ENCODE results near the gene SLFN13.

- TF ChIP-seq CTCF (conservative IDR thresholded peaks at IDR 0.05 in 1 of 2, IDR thresholded peaks at IDR 0.05 in 1 of 2; ENCODE audit: low read depth in 1 of 2, low read length in 2 of 2) (no peak), EZH2 (IDR thresholded peaks at IDR 0.05; ENCODE audit: low read length, missing control alignments) (no peak)
Measured at GRCh38 chr17:35428229-35428628, 20.3 kb downstream of the SLFN13 start.

Data from fibroblast of lung (primary cell).